ENCODE results near the gene ZAR1L.
"Not testable (repeated sequence)": the region's sequence is repeated elsewhere in the genome, so short reads cannot be mapped to it uniquely, and the experiment has no call there.

Gene ZAR1L

GRCh38 chr13:32315238-32316027, at the start of gene ZAR1L, which contains the start of gene BRCA2:
ZAR1L (minus strand) TSS chr13:32315363; CDS start chr13:32311925, 3,438 bp downstream.
BRCA2 (plus strand) TSS chr13:32315508; CDS start chr13:32316461, 953 bp downstream.
- peak; percentile 85 for DNase-seq (ENCODE audit: low spot score)

- no peak for DNase-seq (ENCODE audit: low spot score)
Observed at GRCh38 chr13:32362574-32362973, 47.4 kb upstream of the ZAR1L start.

DNA sequence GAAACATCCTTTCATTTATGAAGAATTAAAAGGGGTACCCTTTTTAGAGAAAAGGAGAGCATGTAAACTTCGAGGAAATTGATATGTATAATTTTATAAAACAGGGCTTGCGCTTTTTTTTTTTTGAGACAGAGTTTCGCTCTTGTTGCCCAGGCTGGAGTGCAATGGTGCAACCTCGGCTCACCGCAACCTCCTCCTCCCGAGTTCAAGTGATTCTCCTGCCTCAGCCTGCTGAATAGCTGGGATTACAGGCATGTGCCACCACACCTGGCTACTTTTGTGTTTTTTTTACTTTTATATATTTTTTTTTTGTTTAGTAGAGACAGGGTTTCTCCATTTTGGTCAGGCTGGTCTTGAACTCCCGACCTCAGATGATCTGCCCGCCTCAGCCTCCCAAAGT, 40.8 kb upstream of the ZAR1L start:
- not testable (repeated sequence) for DNase-seq (ENCODE audit: low spot score)

GRCh38 chr13:32354040-32354439, 38.9 kb upstream of the ZAR1L start:
- DNase-seq (ENCODE audit: low spot score): no peak

- DNase-seq (ENCODE audit: low spot score): not testable (repeated sequence)
Observed at GRCh38 chr13:32350839-32351441, 35.8 kb upstream of the ZAR1L start.

GRCh38 chr13:32347651-32348050, 32.5 kb upstream of the ZAR1L start:
- no peak for DNase-seq (ENCODE audit: low spot score)

GRCh38 chr13:32340914-32341313, 25.8 kb upstream of the ZAR1L start:
- no peak for DNase-seq (ENCODE audit: low spot score)

- no peak for DNase-seq (ENCODE audit: low spot score)
Observed at GRCh38 chr13:32334671-32335070, 19.5 kb upstream of the ZAR1L start.

DNA sequence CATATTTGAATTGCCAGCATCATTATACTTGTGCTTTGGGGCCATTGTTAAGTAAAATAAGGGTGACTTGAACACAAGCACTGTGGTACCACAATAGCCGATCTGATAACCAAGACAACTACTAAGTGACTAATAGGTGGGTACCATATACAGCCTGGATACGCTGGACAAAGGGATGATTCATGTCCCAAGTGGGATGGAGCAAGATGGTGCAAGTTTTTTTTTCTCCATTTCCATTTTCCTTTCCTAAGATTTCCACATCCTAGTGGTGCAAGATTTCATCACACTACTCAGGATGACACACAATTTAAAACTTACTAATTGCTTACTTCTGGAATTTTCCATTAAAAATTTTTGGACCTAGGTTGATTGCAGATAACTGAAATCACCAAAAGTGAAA, 15.3 kb upstream of the ZAR1L start:
- DNase-seq (ENCODE audit: low spot score): no peak

- peak; percentile 72 for DNase-seq (ENCODE audit: low spot score)
Observed at GRCh38 chr13:32323912-32324311, 8.7 kb upstream of the ZAR1L start.

DNA sequence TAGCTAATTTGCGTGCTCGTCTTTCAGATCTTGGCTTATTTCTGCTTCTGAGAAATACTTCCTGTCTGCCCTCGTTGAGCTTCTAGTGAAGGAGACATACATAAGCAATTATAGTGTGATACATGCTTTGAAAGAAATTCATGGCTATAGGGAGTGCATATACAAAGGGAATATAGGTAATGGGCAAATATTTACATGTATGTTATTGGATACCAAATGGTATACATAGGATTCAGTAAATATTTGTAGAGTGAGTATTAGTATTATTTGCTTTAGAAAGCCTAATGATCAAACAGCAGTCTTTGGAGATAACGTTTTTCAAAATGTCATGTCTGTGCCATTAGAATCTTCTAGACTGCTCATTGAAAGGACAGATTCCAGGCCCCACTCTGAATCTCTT, 5.4 kb upstream of the ZAR1L start:
- DNase-seq (ENCODE audit: low spot score): no peak

- DNase-seq (ENCODE audit: low spot score): no peak
Observed at GRCh38 chr13:32317716-32318465, 2.7 kb upstream of the ZAR1L start.

GRCh38 chr13:32316501-32316900, 1.3 kb upstream of the ZAR1L start:
- DNase-seq (ENCODE audit: low spot score): no peak

DNA sequence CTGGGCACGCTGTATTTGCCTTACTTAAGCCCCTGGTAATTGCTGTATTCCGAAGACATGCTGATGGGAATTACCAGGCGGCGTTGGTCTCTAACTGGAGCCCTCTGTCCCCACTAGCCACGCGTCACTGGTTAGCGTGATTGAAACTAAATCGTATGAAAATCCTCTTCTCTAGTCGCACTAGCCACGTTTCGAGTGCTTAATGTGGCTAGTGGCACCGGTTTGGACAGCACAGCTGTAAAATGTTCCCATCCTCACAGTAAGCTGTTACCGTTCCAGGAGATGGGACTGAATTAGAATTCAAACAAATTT, 821 bp upstream of the ZAR1L start:
- DNase-seq (ENCODE audit: low spot score): no peak

GRCh38 chr13:32314271-32315237, 609 bp downstream of the ZAR1L start:
- peak; percentile 17 for DNase-seq (ENCODE audit: low spot score)

- no peak for DNase-seq (ENCODE audit: low spot score)
Observed at GRCh38 chr13:32311188-32311897, 3.8 kb downstream of the ZAR1L start.

DNA sequence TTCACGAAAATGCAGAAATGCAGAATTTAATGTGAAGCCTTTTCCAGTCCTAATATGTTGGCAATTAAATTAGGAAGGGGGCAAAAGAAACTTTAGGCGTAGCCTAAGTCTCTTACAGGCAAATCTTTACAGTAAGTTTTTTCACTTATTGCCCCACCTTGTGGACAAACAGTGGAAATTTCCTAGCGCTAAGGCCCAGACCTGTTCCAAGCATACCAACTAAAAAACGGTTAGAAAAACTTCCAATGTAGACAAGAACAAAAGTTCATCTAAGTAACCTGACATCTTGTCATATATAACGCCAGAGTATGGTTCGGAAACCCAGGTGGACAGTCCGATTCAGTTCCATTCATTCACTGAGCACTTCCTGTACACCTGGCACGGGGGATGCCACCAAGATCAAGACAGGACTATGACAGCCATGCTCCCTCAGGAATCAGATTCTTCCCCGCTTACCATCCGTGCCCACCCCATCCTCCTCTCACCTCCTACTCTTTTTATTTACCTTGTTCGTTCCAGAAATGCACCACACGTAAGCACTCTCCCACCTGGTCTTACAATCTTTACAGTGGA, 4.9 kb downstream of the ZAR1L start:
- DNase-seq (ENCODE audit: low spot score): peak; percentile 38

GRCh38 chr13:32309312-32310133, 5.6 kb downstream of the ZAR1L start:
- DNase-seq (ENCODE audit: low spot score): no peak

- no peak for DNase-seq (ENCODE audit: low spot score)
Observed at GRCh38 chr13:32305646-32306045, 9.5 kb downstream of the ZAR1L start.

DNA sequence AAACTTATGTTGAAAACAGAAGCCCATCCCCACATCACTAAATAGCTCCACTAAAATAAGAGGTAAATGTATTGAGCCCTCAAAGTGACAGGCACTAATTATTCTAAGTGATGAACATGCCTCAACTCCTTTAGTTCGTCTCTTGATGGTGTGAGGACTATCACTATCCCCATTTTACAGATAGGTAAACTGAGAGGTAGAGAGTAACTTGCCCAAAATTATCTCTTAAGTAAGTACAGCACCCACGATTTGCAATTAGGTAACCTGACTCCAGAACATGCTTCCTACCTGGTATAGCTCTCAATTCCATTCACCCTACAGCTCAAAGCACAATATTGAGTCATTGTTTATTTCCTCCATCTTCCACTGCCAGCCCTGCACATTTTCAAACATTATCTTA, 12.7 kb downstream of the ZAR1L start:
- no peak for DNase-seq (ENCODE audit: low spot score)

All from hepatic stellate cell (primary cell).